Testis (tissue), 2 donors: ENCODE results near the gene BTBD1.

Source experiments
- CTCF ChIP-seq, 3 experiments: fragments of 450-650 bp in 2 of 3; fragments of 200-600 bp in 1 of 3; sonication (generic) in 1 of 3; IDR thresholded peaks; one replicate each; pipeline ENCODE4 v1.5.1; 2016 to 2019; ENCODE audit warnings: antibody characterized with exemption in 3 of 3, mild to moderate bottlenecking in 2 of 3, moderate library complexity in 1 of 3
- POLR2A ChIP-seq: fragments of 450-650 bp; IDR thresholded peaks from one replicate; pipeline ENCODE4 v1.6.1; 2017; ENCODE audit warnings: antibody characterized with exemption, mild to moderate bottlenecking, moderate library complexity

DNA sequence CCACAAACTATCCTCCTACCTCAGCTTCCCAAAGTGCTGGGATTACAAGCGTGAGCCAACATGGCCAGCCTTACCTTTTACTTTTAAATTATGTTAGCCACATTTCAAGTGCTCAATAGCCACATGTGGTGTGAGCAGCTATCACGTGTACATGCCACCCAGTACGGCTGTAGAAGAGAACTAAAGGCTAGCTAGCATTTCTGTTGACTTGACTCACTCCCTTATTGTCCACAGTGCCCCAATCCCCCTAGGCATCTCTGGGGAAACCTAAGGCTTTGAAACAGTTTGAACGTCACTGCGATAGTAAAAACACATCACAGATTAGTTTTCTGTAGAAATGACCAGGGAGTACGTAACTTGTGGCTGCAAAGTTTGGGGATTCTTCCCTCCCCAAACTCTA lies 67.6 kb downstream of the BTBD1 start:
- TF ChIP-seq POLR2A (no peak), CTCF (IDR thresholded peaks at IDR 0.05) (no peak)
